ENCODE results near the gene DPP6.

Gene DPP6

GRCh38 chr7:154343778-154344412 is 291.7 kb downstream of the DPP6 start:
- no peak overlapping the region for H3K27ac ChIP-seq (ENCODE audit: low read depth, low read length)
- H3K9me3 ChIP-seq (ENCODE audit: control insufficient read depth, insufficient read depth, low read depth, low read length): no peaks in the 10 kb centered on the region
- no peaks in the 10 kb centered on the region for H3K4me1 ChIP-seq (ENCODE audit: control insufficient read depth, insufficient read depth, low read length)
- no peak overlapping the region for H3K9ac ChIP-seq (ENCODE audit: low read length)
- no peaks in the 10 kb centered on the region for H3K36me3 ChIP-seq (ENCODE audit: control insufficient read depth, insufficient read depth, low read length)
- H3K4me3 ChIP-seq (ENCODE audit: low read depth, low read length): no peak overlapping the region
- H3K27me3 ChIP-seq (ENCODE audit: control insufficient read depth, insufficient read depth, low read length): no peaks in the 10 kb centered on the region

GRCh38 chr7:154345093-154345492 is 292.9 kb downstream of the DPP6 start:
- no peak overlapping the region for H3K27ac ChIP-seq (ENCODE audit: low read depth, low read length)
- no peaks in the 10 kb centered on the region for H3K36me3 ChIP-seq (ENCODE audit: control insufficient read depth, insufficient read depth, low read length)
- no peaks in the 10 kb centered on the region for H3K9me3 ChIP-seq (ENCODE audit: control insufficient read depth, insufficient read depth, low read depth, low read length)
- no peaks in the 10 kb centered on the region for H3K4me1 ChIP-seq (ENCODE audit: control insufficient read depth, insufficient read depth, low read length)
- no peak overlapping the region for H3K9ac ChIP-seq (ENCODE audit: low read length)
- no peaks in the 10 kb centered on the region for H3K27me3 ChIP-seq (ENCODE audit: control insufficient read depth, insufficient read depth, low read length)
- no peak overlapping the region for H3K4me3 ChIP-seq (ENCODE audit: low read depth, low read length)

GRCh38 chr7:154347700-154348266 is 295.6 kb downstream of the DPP6 start:
- no peaks in the 10 kb centered on the region for H3K27me3 ChIP-seq (ENCODE audit: control insufficient read depth, insufficient read depth, low read length)
- no peaks in the 10 kb centered on the region for H3K9me3 ChIP-seq (ENCODE audit: control insufficient read depth, insufficient read depth, low read depth, low read length)
- no peak overlapping the region for H3K9ac ChIP-seq (ENCODE audit: low read length)
- no peak overlapping the region for H3K4me3 ChIP-seq (ENCODE audit: low read depth, low read length)
- H3K27ac ChIP-seq (ENCODE audit: low read depth, low read length): no peak overlapping the region
- H3K36me3 ChIP-seq (ENCODE audit: control insufficient read depth, insufficient read depth, low read length): no peaks in the 10 kb centered on the region
- no peaks in the 10 kb centered on the region for H3K4me1 ChIP-seq (ENCODE audit: control insufficient read depth, insufficient read depth, low read length)

GRCh38 chr7:154350892-154351291 is 298.7 kb downstream of the DPP6 start:
- Histone ChIP-seq H3K36me3 (ENCODE audit: control insufficient read depth, insufficient read depth, low read length) (no peaks in the 10 kb centered on the region), H3K9me3 (ENCODE audit: control insufficient read depth, insufficient read depth, low read depth, low read length) (peaks cover 4% of the 10 kb centered on the region; the same call in 1 of the 2 replicates), H3K9ac (ENCODE audit: low read length) (no peak overlapping the region), H3K27ac (ENCODE audit: low read depth, low read length) (no peak overlapping the region), H3K27me3 (ENCODE audit: control insufficient read depth, insufficient read depth, low read length) (no peaks in the 10 kb centered on the region), H3K4me3 (ENCODE audit: low read depth, low read length) (no peak overlapping the region), H3K4me1 (ENCODE audit: control insufficient read depth, insufficient read depth, low read length) (no peaks in the 10 kb centered on the region; the same call in 1 of the 2 replicates)

- Histone ChIP-seq H3K27me3 (ENCODE audit: control insufficient read depth, insufficient read depth, low read length) (no peaks in the 10 kb centered on the region), H3K9me3 (ENCODE audit: control insufficient read depth, insufficient read depth, low read depth, low read length) (peaks cover 4% of the 10 kb centered on the region; the same call in 1 of the 2 replicates), H3K4me3 (ENCODE audit: low read depth, low read length) (no peak overlapping the region), H3K27ac (ENCODE audit: low read depth, low read length) (no peak overlapping the region), H3K36me3 (ENCODE audit: control insufficient read depth, insufficient read depth, low read length) (no peaks in the 10 kb centered on the region), H3K9ac (ENCODE audit: low read length) (no peak overlapping the region), H3K4me1 (ENCODE audit: control insufficient read depth, insufficient read depth, low read length) (no peaks in the 10 kb centered on the region; the same call in 1 of the 2 replicates)
Observed at GRCh38 chr7:154353355-154353767, 301.2 kb downstream of the DPP6 start.

- no peaks in the 10 kb centered on the region for H3K27me3 ChIP-seq (ENCODE audit: control insufficient read depth, insufficient read depth, low read length)
- H3K36me3 ChIP-seq (ENCODE audit: control insufficient read depth, insufficient read depth, low read length): no peaks in the 10 kb centered on the region
- no peaks in the 10 kb centered on the region for H3K9me3 ChIP-seq (ENCODE audit: control insufficient read depth, insufficient read depth, low read depth, low read length)
- no peak overlapping the region for H3K4me3 ChIP-seq (ENCODE audit: low read depth, low read length)
- no peaks in the 10 kb centered on the region for H3K4me1 ChIP-seq (ENCODE audit: control insufficient read depth, insufficient read depth, low read length)
- H3K27ac ChIP-seq (ENCODE audit: low read depth, low read length): no peak overlapping the region
- H3K9ac ChIP-seq (ENCODE audit: low read length): no peak overlapping the region
Observed at GRCh38 chr7:154364170-154364569, 312.0 kb downstream of the DPP6 start.

- Histone ChIP-seq H3K36me3 (ENCODE audit: control insufficient read depth, insufficient read depth, low read length) (no peaks in the 10 kb centered on the region), H3K27me3 (ENCODE audit: control insufficient read depth, insufficient read depth, low read length) (no peaks in the 10 kb centered on the region), H3K4me1 (ENCODE audit: control insufficient read depth, insufficient read depth, low read length) (0 out of 2 replicates have a peak, but pooled peaks cover 6% of the 10 kb centered on the region), H3K9me3 (ENCODE audit: control insufficient read depth, insufficient read depth, low read depth, low read length) (no peaks in the 10 kb centered on the region), H3K27ac (ENCODE audit: low read depth, low read length) (no peak overlapping the region), H3K9ac (ENCODE audit: low read length) (no peak overlapping the region), H3K4me3 (ENCODE audit: low read depth, low read length) (no peak overlapping the region)
Observed at GRCh38 chr7:154371424-154371823, 319.2 kb downstream of the DPP6 start.

GRCh38 chr7:154372011-154372601 is 319.9 kb downstream of the DPP6 start:
- Histone ChIP-seq H3K9ac (ENCODE audit: low read length) (no peak overlapping the region), H3K27me3 (ENCODE audit: control insufficient read depth, insufficient read depth, low read length) (no peaks in the 10 kb centered on the region), H3K4me1 (ENCODE audit: control insufficient read depth, insufficient read depth, low read length) (0 out of 2 replicates have a peak, but pooled peaks cover 6% of the 10 kb centered on the region), H3K4me3 (ENCODE audit: low read depth, low read length) (no peak overlapping the region), H3K9me3 (ENCODE audit: control insufficient read depth, insufficient read depth, low read depth, low read length) (no peaks in the 10 kb centered on the region), H3K36me3 (ENCODE audit: control insufficient read depth, insufficient read depth, low read length) (no peaks in the 10 kb centered on the region), H3K27ac (ENCODE audit: low read depth, low read length) (no peak overlapping the region)

- H3K9me3 ChIP-seq (ENCODE audit: control insufficient read depth, insufficient read depth, low read depth, low read length): no peaks in the 10 kb centered on the region
- 0 out of 2 replicates have a peak, but pooled peaks cover 6% of the 10 kb centered on the region for H3K4me1 ChIP-seq (ENCODE audit: control insufficient read depth, insufficient read depth, low read length)
- no peak overlapping the region for H3K4me3 ChIP-seq (ENCODE audit: low read depth, low read length)
- H3K36me3 ChIP-seq (ENCODE audit: control insufficient read depth, insufficient read depth, low read length): no peaks in the 10 kb centered on the region
- H3K27ac ChIP-seq (ENCODE audit: low read depth, low read length): no peak overlapping the region
- H3K27me3 ChIP-seq (ENCODE audit: control insufficient read depth, insufficient read depth, low read length): no peaks in the 10 kb centered on the region
- no peak overlapping the region for H3K9ac ChIP-seq (ENCODE audit: low read length)
Observed at GRCh38 chr7:154373956-154374355, 321.8 kb downstream of the DPP6 start.

- H3K9ac ChIP-seq (ENCODE audit: low read length): no peak overlapping the region
- H3K4me3 ChIP-seq (ENCODE audit: low read depth, low read length): no peak overlapping the region
- H3K27ac ChIP-seq (ENCODE audit: low read depth, low read length): no peak overlapping the region
- no peaks in the 10 kb centered on the region for H3K9me3 ChIP-seq (ENCODE audit: control insufficient read depth, insufficient read depth, low read depth, low read length)
- no peaks in the 10 kb centered on the region for H3K27me3 ChIP-seq (ENCODE audit: control insufficient read depth, insufficient read depth, low read length)
- 0 out of 2 replicates have a peak, but pooled peaks cover 6% of the 10 kb centered on the region for H3K4me1 ChIP-seq (ENCODE audit: control insufficient read depth, insufficient read depth, low read length)
- no peaks in the 10 kb centered on the region for H3K36me3 ChIP-seq (ENCODE audit: control insufficient read depth, insufficient read depth, low read length)
Observed at GRCh38 chr7:154375956-154376355, 323.8 kb downstream of the DPP6 start.

- Histone ChIP-seq H3K27ac (ENCODE audit: low read depth, low read length) (no peak overlapping the region), H3K9me3 (ENCODE audit: control insufficient read depth, insufficient read depth, low read depth, low read length) (no peaks in the 10 kb centered on the region), H3K9ac (ENCODE audit: low read length) (no peak overlapping the region), H3K27me3 (ENCODE audit: control insufficient read depth, insufficient read depth, low read length) (no peaks in the 10 kb centered on the region), H3K36me3 (ENCODE audit: control insufficient read depth, insufficient read depth, low read length) (no peaks in the 10 kb centered on the region), H3K4me3 (ENCODE audit: low read depth, low read length) (no peak overlapping the region), H3K4me1 (ENCODE audit: control insufficient read depth, insufficient read depth, low read length) (no peaks in the 10 kb centered on the region)
Observed at GRCh38 chr7:154380771-154381170, 328.6 kb downstream of the DPP6 start.
